Prostate gland (tissue), 2 donors: ENCODE measurements around the gene EPM2A.
A peak's percentile ranks its signal among the peaks of the same experiment; 100 is the strongest.

ENCODE experiments used
- POLR2A ChIP-seq: fragments of 450-650 bp; IDR thresholded peaks from one replicate; pipeline ENCODE4 v1.6.1; 2016; ENCODE audit warnings: antibody characterized with exemption, mild to moderate bottlenecking
- POLR2AphosphoS5 ChIP-seq: sonication (generic); formaldehyde crosslinking; IDR thresholded peaks from one replicate; pipeline ENCODE4 v1.6.1; 2017; ENCODE audit warnings: antibody characterized with exemption
- TF ChIP-seq, protein P1 (sequence below), 4 experiments: fragments of 200-600 bp in 2 of 4; fragments of 450-650 bp in 2 of 4; sonication (generic) in 2 of 4; IDR thresholded peaks; 1 replicate in 3 of 4; 2 replicates in 1 of 4; pipeline ENCODE4 v1.5.1; 2016 to 2019; ENCODE audit warnings: antibody characterized with exemption in 4 of 4, mild to moderate bottlenecking in 2 of 4, moderate library complexity in 2 of 4

GRCh38 chr6:145633981-145634627, 101.2 kb downstream of the EPM2A start:
- TF ChIP-seq, protein P1, sequence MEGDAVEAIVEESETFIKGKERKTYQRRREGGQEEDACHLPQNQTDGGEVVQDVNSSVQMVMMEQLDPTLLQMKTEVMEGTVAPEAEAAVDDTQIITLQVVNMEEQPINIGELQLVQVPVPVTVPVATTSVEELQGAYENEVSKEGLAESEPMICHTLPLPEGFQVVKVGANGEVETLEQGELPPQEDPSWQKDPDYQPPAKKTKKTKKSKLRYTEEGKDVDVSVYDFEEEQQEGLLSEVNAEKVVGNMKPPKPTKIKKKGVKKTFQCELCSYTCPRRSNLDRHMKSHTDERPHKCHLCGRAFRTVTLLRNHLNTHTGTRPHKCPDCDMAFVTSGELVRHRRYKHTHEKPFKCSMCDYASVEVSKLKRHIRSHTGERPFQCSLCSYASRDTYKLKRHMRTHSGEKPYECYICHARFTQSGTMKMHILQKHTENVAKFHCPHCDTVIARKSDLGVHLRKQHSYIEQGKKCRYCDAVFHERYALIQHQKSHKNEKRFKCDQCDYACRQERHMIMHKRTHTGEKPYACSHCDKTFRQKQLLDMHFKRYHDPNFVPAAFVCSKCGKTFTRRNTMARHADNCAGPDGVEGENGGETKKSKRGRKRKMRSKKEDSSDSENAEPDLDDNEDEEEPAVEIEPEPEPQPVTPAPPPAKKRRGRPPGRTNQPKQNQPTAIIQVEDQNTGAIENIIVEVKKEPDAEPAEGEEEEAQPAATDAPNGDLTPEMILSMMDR (IDR thresholded peaks at IDR 0.05), result peak in 3 of 4 experiments; percentile 66 to 81 (median 74)
- no peak for TF ChIP-seq POLR2A
- no peak for TF ChIP-seq POLR2AphosphoS5
